HG03442 (cell line): ENCODE data around the gene TBX1.
"Not testable (repeated sequence)": the region's sequence is repeated elsewhere in the genome, so short reads cannot be mapped to it uniquely, and the experiment has no call there.

Experiments
- ATAC-seq: cut with Tn5 transposase; IDR thresholded peaks from one replicate; pipeline ENCODE4 v1.9.1; 2021; ENCODE audit warnings: mild to moderate bottlenecking, moderate library complexity; ENCODE audit not compliant: unreplicated experiment

TBX1 gene

DNA sequence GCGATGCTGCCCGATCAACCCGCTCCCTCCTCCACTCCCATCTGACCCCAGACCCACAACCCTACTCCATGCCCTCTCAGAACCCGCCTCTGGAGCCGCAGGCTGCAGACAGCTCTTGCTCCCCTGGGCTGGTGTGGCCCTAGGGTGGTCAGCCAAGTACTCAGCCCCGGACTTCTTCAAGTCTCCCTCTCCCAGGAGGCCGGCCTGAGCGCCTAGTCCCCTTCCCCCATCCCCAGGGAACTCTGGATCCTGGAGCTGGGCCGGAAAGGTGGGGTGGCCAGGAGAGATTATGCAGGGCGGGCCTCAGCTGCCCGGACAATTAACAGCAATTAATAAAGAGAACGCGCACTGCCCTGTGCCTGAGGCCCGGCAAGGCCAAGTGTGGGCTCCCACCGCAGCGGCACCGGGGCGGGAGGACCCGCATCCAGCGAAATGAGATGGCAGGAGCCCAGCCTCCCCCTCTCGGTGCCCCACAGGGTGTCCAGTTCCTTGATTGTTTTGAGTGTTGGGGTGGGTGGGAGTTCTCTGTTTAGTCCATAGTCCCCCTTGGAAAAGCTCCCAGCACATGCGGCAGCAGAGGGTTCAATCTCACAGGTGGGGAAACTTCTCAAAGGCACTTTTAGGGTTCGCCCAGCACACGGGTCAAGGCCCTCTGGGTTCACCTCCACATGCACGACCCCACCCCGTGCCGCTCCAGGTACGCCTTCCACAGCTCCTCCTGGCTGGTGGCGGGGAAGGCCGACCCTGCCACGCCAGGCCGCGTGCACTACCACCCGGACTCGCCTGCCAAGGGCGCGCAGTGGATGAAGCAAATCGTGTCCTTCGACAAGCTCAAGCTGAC, 3.1 kb downstream of the TBX1 start:
- ATAC-seq, result no peak

- no peak for ATAC-seq
Observed at GRCh38 chr22:19764299-19764593, 3.7 kb downstream of the TBX1 start.

DNA sequence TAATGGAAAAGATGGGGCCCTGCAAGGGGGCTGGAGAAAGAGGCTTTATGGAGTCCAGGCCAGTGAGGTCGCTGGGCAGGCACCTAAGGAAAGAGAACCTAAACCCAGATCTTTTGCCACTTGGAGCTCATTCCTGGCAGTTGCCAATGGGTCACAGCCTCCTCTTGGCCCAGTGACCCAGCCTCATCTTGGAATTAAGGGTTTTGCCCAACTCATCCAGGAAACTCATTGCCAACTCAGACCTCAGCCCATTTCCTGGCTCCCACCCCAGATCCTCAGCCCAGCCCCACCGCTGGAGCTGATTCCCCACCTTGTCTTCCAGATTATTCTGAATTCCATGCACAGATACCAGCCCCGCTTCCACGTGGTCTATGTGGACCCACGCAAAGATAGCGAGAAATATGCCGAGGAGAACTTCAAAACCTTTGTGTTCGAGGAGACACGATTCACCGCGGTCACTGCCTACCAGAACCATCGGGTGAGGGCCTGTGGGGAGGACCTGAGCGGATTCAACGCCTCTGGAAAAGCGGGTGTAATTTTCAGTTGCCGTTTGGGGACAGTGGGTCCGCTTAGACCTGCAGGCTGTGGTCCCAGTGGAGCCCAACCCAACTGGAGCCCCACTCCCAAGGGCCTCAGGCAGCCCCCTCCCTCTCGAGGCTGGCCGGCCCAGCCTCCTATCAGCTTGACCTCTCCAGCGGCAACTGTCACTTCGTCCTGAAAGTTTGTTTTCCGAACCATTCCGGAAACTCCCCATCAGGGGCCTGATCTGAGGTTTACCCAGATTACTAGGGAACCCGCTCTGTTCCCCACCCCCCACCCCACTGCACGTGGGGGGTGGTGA, 4.3 kb downstream of the TBX1 start:
- no peak for ATAC-seq

- ATAC-seq, result no peak
Observed at GRCh38 chr22:19765477-19766239, 5.1 kb downstream of the TBX1 start.

- ATAC-seq, result no peak
Observed at GRCh38 chr22:19766240-19766510, 5.6 kb downstream of the TBX1 start.

DNA sequence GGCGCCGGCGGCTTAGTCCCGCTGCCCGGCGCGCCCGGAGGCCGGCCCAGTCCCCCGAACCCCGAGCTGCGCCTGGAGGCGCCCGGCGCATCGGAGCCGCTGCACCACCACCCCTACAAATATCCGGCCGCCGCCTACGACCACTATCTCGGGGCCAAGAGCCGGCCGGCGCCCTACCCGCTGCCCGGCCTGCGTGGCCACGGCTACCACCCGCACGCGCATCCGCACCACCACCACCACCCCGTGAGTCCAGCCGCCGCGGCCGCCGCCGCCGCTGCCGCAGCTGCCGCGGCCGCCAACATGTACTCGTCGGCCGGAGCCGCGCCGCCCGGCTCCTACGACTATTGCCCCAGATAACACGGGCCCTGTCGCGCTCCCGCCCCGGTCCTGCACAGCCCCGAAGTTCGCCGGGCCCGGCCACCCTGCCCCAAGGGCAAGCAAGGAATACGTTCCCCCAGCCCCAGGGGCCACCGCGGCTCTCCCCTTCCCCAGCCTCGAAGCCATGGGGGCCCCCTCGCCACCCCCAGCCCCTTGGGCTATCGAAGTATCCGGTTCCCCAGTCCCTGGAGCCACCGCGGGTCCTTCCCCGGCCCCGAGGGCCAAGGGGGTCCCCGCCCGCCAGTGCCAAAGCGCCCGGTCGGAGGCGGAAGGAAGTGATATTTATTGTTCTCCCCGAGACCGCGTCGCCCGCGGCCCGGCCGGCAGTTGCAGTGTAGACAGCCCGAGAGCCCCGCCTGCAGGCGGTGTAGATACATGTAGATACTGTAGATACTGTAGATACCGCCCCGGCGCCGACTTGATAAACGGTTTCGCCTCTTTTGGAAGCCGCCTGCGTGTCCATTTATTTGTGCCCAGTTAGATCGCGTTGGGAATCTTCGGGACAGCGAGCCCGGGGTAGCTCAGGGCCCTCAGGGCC, 6.2 kb downstream of the TBX1 start:
- ATAC-seq, result no peak

DNA sequence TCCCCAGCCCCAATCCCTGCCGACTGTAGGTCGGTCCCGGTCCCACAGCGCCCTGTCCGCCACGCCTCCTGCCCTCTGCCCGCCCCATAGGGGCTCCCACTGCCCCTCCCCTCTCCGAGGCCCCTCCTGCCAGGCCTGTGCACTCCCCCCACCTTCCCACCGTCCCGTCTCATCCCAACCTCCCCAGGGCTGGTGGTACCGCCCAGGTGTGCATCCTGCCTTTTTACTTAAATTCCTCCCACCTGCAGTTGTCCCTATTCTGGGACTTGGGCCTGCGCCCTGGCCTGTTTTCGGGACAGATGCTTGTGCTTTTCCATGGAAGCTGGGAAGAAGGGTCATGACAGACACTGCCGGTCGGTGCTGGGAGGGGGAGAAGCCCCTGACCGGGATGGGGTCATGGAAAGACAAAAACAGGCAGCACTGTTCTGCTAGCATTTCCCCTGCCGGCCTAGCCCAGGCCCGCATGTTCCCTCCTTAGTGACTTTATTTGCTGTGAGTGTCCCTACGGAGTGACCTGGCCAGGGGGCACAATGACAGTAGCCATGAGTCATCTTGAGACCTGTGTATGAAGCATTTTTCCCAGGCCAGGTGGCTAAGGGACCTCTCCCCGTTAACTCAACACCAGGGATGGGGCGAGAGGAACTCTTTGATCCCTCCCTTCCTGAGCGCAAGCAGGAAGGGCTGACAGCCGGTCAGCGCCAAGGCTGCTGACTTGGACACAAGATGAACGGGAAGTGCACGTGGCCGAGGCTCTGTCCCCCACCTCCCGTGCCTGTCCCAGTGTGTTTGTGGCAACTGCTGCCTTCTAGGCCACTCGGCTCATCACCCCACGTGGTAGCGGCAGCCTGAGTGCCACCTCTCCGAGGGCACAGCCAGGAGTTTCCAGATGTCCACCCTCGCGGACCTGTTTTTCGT, 7.1 kb downstream of the TBX1 start:
- no peak for ATAC-seq

DNA sequence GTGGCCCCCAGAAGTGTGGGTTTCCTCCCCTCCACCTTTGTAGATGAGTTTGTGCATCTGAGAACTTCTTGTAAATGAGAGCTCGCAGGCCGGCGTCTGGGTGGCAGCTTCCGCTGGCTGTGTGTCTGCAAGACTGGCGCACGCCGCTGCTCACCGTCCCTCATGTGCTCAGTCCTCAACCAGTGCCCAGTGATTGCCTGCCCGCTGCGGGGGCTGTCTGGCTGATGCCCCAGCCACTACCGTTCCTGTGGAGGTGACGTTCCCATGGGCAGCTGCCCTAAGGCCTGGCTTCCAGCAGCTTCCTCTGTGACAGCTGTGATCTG, 8.8 kb downstream of the TBX1 start:
- ATAC-seq, result no peak

- no peak for ATAC-seq
Observed at GRCh38 chr22:19770349-19771220, 10.0 kb downstream of the TBX1 start.

- ATAC-seq, result no peak
Observed at GRCh38 chr22:19772422-19772672, 11.8 kb downstream of the TBX1 start.

- peak; percentile 68 for ATAC-seq
Observed at GRCh38 chr22:19772673-19773469, 12.3 kb downstream of the TBX1 start.

GRCh38 chr22:19773470-19774040, 13.0 kb downstream of the TBX1 start:
- no peak for ATAC-seq

DNA sequence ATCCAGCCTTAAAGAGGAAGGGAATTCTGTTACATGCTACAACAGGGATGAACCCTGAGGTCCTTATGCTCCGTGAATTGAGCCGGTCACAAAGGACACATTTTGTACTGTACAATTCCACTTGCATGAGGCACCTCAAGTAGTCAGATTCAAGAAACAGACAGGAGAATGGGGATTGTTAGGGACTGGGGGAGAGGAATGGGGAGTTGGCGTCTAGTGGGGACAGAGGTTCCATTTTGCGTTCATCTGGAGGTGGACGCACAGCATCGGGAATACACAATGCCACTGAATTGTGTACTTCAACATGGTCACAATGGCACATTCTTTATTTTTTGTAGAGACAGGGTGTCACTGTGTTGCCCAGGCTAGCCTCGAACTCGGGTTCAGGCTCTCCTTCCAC, 14.1 kb downstream of the TBX1 start:
- ATAC-seq, result no peak

DNA sequence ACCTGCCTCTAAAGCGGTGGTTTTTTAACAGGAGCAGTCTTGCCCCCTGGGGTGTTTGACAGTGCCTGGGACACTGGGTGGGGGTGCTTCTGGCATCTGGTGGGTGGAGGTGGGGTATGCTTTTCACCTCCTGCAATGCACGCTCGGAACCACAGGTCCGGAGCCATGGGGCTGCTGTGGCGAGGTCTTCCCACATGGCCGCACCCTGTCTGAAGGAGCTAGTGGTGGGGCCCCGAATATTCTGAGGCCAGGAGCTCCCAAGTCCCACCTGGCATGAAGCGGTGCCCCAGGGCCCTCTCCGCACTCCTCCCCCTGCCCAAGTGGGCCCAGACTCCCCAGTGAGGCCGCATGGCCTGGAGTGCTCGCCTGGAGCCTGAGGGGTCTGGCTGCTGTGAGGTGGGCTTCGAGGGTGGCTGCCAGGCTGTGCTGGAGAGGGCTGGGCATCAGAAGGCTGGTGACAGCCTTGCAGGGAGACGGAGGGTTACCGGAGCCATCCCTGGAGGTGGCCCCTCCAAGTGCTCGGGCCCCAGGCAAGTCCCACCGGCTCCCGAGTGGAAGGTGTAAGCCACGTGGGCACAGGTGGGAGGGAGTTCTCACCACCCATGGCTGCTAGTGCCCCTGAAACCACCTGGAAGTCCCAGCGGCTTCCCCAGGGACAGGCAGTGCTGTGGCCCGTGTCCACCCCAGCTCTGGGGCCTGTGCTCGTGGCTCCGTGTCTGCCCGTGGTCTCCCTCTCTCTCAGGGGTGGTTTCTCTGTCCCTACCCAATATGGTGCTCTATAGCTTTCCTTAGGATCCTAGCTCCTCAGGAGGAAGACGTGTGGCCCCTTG, 15.1 kb downstream of the TBX1 start:
- ATAC-seq, result no peak

DNA sequence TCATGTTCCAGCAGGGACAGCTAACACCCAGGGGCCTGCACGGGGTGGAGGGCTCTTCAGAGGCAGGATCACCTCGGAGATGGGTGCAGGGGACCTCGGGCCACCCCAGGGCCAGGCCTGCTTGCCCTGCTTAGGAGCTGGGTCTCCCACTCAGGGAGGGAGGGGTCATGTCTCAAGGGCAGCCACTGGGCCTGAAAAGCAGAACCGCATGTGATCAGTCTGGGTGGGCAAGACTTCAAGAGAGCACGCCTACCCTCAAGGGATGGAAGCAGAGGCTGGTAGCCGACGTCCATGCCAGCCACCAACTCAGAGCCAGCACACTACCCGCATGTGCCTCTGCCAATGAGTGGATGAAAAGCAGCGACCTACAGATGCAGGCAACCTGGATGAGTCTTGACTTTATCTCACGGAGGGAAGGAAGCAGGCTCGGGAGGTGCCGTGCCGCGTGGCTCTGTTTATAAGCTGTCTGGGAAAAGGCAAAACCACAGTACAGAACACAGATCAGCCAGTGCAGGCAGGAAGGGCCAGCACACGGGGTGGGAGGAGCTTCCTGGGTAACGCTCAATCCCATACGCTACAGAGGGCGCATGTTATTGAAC, 16.0 kb downstream of the TBX1 start:
- no peak for ATAC-seq

DNA sequence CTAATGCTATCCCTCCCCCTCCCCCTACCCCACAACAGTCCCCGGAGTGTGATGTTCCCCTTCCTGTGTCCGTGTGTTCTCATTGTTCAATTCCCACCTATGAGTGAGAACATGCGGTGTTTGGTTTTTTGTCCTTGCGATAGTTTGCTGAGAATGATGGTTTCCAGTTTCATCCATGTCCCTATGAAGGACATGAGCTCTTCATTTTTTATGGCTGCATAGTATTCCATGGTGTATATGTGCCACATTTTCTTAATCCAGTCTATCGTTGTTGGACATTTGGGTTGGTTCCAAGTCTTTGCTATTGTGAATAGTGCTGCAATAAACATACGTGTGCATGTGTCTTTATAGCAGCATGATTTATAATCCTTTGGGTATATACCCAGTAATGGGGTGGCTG, 16.6 kb downstream of the TBX1 start:
- ATAC-seq, result not testable (repeated sequence)

DNA sequence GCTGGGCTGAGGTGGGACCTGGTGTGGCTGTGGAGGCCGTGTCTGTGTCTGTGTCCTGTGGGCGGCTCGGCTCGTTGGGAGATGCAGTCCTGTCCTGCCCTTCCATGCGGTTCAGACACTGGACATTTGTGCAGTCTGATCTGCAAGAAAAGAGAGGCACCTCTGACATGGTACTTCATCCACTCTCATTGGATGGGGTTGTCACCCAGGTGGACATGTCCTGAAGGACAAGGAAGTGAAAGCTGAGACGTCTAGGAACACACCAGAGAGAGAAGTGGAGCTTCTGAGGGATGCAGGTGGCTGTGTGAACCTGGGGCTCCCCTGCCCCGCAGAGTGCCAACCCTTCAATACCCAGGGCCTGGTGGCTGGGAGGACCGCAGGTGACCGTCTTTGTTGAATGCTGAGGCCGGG, 18.4 kb downstream of the TBX1 start:
- no peak for ATAC-seq
